Caki2 (cell line): ENCODE data around the gene TIRAP. TPM values are rescaled to one million over a fixed set of nuclear protein-coding genes. Genes with fewer than 3 reads are reported as not detected.

Experiments used
- DNase-seq: peaks from one replicate; pipeline ENCODE4 v3.0.0-alpha.2; 2015; ENCODE audit warnings: low read depth
- in situ Hi-C: cut with HindIII; loops from 2 replicates; pipeline ENCODE4 v1.10.0; 2016; ENCODE audit warnings: low sequenced_read_pairs, low pct_unique_long_range_greater_than_20kb, mixed read lengths
- total RNA-seq: library from RNA; depleted of rRNA; stranded (reverse); fragments of >200 nt; shearing (Covaris generic); gene quantifications from 2 replicates; pipeline ENCODE4 v1.2.3, GENCODE V29; 2014; ENCODE audit warnings: low replicate concordance

The TIRAP gene
- total RNA-seq, 1 experiment from 2014 or later, result 2.0 TPM

GRCh38 chr11:126313826-126314225, 30.9 kb downstream of the TIRAP start:
- in situ Hi-C loops, result no loop called here
- DNase-seq, result no peak

- DNase-seq, result no peak
- in situ Hi-C loops, result no loop called here
Observed at GRCh38 chr11:126317432-126317755, 34.5 kb downstream of the TIRAP start.

- in situ Hi-C loops, result no loop called here
- peak; percentile 71 for DNase-seq
Observed at GRCh38 chr11:126317756-126318573, 35.1 kb downstream of the TIRAP start.

GRCh38 chr11:126318574-126319373, 35.9 kb downstream of the TIRAP start:
- DNase-seq, result peak; percentile 32
- in situ Hi-C loops, result no loop called here

- in situ Hi-C loops, result no loop called here
- DNase-seq, result no peak
Observed at GRCh38 chr11:126319374-126319740, 36.5 kb downstream of the TIRAP start.

- DNase-seq, result no peak
- in situ Hi-C loops, result no loop called here
Observed at GRCh38 chr11:126322996-126323395, 40.1 kb downstream of the TIRAP start.

- DNase-seq, result peak; percentile 89
- in situ Hi-C loops, result no loop called here
Observed at GRCh38 chr11:126327281-126328000, 44.5 kb downstream of the TIRAP start.

GRCh38 chr11:126328001-126328390, 45.1 kb downstream of the TIRAP start:
- in situ Hi-C loops, result no loop called here

GRCh38 chr11:126328444-126328843, 45.6 kb downstream of the TIRAP start:
- in situ Hi-C loops, result no loop called here
- no peak for DNase-seq

More at GRCh38 chr11:126328001-126328390, 45.1 kb downstream of the TIRAP start:
- no peak for DNase-seq

- in situ Hi-C loops, result no loop called here
- no peak for DNase-seq
Observed at GRCh38 chr11:126328938-126329643, 46.2 kb downstream of the TIRAP start.

- no peak for DNase-seq
- in situ Hi-C loops, result no loop called here
Observed at GRCh38 chr11:126329644-126330211, 46.8 kb downstream of the TIRAP start.

- in situ Hi-C loops, result no loop called here
- DNase-seq, result no peak
Observed at GRCh38 chr11:126331286-126331685, 48.4 kb downstream of the TIRAP start.

- in situ Hi-C loops, result no loop called here
- peak; percentile 45 for DNase-seq
Observed at GRCh38 chr11:126332221-126332711, 49.4 kb downstream of the TIRAP start.

GRCh38 chr11:126333142-126333541, 50.2 kb downstream of the TIRAP start:
- in situ Hi-C loops, result no loop called here

GRCh38 chr11:126334659-126335462, 52.0 kb downstream of the TIRAP start:
- in situ Hi-C loops, result no loop called here
- DNase-seq, result peak; percentile 58

More at GRCh38 chr11:126333142-126333541, 50.2 kb downstream of the TIRAP start:
- DNase-seq, result no peak

- no peak for DNase-seq
- in situ Hi-C loops, result no loop called here
Observed at GRCh38 chr11:126335463-126335760, 52.5 kb downstream of the TIRAP start.

GRCh38 chr11:126336138-126336541, 53.2 kb downstream of the TIRAP start:
- in situ Hi-C loops, result no loop called here
- DNase-seq, result no peak
